Measurements from ENCODE around the gene FAM83B. TPM values are rescaled to one million over a fixed set of nuclear protein-coding genes. Genes with fewer than 3 reads are reported as not detected.

FAM83B gene
- total and polyA plus RNA-seq, 2 experiments from 2014 or later = not detected

DNA sequence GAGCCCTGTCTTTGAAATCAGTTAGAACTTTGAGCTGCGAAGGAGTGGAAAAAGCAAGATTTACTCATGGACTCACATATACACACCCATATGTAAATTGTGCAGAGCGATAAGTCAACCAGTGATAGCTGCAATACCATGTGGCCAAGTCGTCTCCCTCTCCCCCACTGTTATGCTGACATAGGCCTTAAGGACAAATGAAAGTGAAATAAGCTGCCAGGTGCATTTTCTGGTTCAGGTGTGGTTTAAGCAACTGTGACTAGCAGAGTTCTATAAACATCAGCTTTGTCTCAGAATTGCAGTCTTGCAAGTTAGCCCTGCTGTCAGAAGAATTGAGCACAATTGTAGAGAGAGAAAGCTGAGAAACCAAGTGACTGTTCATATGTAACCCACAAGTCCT lies 9.6 kb downstream of the FAM83B start:
- H3K9me2 ChIP-seq (ENCODE audit: insufficient read depth) = no peaks in the 10 kb centered on the region
- in situ Hi-C loops (cut with MboI) = no loop called here
- H3K4me2 ChIP-seq (ENCODE audit: unreplicated experiment) = no peak overlapping the region
- H3K79me2 ChIP-seq (ENCODE audit: insufficient read depth) = no peaks in the 10 kb centered on the region
- H3K4me1 ChIP-seq (ENCODE audit: insufficient read depth) = no peaks in the 10 kb centered on the region
- no peak overlapping the region for H3K27ac ChIP-seq
- no peak overlapping the region for H2AFZ ChIP-seq
- no peak for DNase-seq
- H3K4me3 ChIP-seq = no peak overlapping the region
- no peak overlapping the region for H3K9ac ChIP-seq
- no peaks in the 10 kb centered on the region for H3K9me3 ChIP-seq (ENCODE audit: low read depth)
- H3K27me3 ChIP-seq (replicated peaks; ENCODE audit: insufficient read depth) = no peaks in the 10 kb centered on the region; the same call in 1 of the 2 replicates
- 34 to 38% methylated on average over 3 of the region's 3 CpGs for WGBS, 2 experiments (ENCODE audit: low coverage in 1 of 2, low lambda C conversion rate in 2 of 2, missing lambda C conversion rate in 2 of 2)
- no peaks in the 10 kb centered on the region for H3K36me3 ChIP-seq (ENCODE audit: low read depth)
- H4K20me1 ChIP-seq (ENCODE audit: insufficient read depth) = no peaks in the 10 kb centered on the region
- TF ChIP-seq EZH2 (IDR thresholded peaks at IDR 0.05; ENCODE audit: insufficient read depth, poor library complexity, severe bottlenecking) (no peak), EZH2phosphoT487 (IDR thresholded peaks at IDR 0.05; ENCODE audit: insufficient read depth, low read depth) (no peak)
- no peaks in the 10 kb centered on the region for H3F3A ChIP-seq (ENCODE audit: insufficient read depth)

DNA sequence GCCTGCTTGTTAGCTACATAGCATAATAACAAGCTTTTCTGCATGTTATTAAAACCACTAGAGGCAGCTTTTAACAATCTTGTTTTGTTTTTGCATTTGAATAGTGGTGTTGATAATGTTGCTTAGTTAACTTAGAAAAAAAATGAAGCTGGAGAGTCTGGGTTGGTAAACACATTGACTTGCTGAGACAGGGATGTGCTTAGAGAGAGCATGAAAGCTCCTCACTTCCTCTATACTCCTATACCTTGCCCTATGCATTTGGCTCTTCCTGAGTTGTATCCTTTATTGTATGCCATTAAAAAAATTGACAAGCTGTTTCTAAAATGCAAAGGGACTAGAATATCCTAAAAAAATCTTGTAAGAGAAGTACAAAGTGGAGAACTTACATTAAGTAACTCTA lies 13.6 kb downstream of the FAM83B start:
- Histone ChIP-seq H3K9me2 (ENCODE audit: insufficient read depth) (no peaks in the 10 kb centered on the region), H3K4me1 (ENCODE audit: insufficient read depth) (no peaks in the 10 kb centered on the region), H3K4me3 (no peak overlapping the region), H3K27me3 (replicated peaks; ENCODE audit: insufficient read depth) (no peaks in the 10 kb centered on the region), H4K20me1 (ENCODE audit: insufficient read depth) (no peaks in the 10 kb centered on the region), H3K9ac (no peak overlapping the region), H3K4me2 (ENCODE audit: unreplicated experiment) (no peak overlapping the region), H3K9me3 (ENCODE audit: low read depth) (no peaks in the 10 kb centered on the region), H3K79me2 (ENCODE audit: insufficient read depth) (no peaks in the 10 kb centered on the region), H2AFZ (no peak overlapping the region), H3K36me3 (ENCODE audit: low read depth) (no peaks in the 10 kb centered on the region), H3K27ac (no peak overlapping the region), H3F3A (ENCODE audit: insufficient read depth) (no peaks in the 10 kb centered on the region)
- TF ChIP-seq EZH2phosphoT487 (IDR thresholded peaks at IDR 0.05; ENCODE audit: insufficient read depth, low read depth) (no peak), EZH2 (IDR thresholded peaks at IDR 0.05; ENCODE audit: insufficient read depth, poor library complexity, severe bottlenecking) (no peak)
- no peak for DNase-seq
- in situ Hi-C loops (cut with MboI) = no loop called here

DNA sequence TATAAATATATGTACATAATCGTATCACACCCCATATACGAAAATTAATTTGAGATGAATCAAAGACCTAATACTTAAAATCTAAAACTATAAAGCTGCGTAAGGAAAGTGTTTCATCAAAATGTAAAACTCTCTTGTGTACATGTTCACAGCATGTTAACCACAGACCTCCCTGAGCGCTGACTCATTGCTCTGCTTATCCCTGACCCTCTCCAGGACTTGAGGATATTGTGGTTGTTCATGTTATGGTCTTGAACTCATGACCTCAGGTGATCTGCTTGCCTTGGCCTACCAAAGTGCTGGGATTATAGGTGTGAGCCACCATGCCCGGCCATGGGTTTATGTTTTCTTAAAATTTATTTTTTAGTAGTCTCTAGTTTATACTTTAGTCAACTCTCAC lies 14.2 kb downstream of the FAM83B start:
- Histone ChIP-seq H3K36me3 (ENCODE audit: low read depth) (no peaks in the 10 kb centered on the region), H4K20me1 (ENCODE audit: insufficient read depth) (no peaks in the 10 kb centered on the region), H3K27ac (no peak overlapping the region), H3K4me3 (no peak overlapping the region), H2AFZ (no peak overlapping the region), H3K9ac (no peak overlapping the region), H3K9me3 (ENCODE audit: low read depth) (no peaks in the 10 kb centered on the region), H3K4me2 (ENCODE audit: unreplicated experiment) (no peak overlapping the region), H3K27me3 (replicated peaks; ENCODE audit: insufficient read depth) (no peaks in the 10 kb centered on the region; the same call in 1 of the 2 replicates), H3F3A (ENCODE audit: insufficient read depth) (no peaks in the 10 kb centered on the region), H3K9me2 (ENCODE audit: insufficient read depth) (no peaks in the 10 kb centered on the region), H3K79me2 (ENCODE audit: insufficient read depth) (no peaks in the 10 kb centered on the region), H3K4me1 (ENCODE audit: insufficient read depth) (no peaks in the 10 kb centered on the region)
- DNase-seq = no peak
- in situ Hi-C loops (cut with MboI) = no loop called here
- TF ChIP-seq EZH2phosphoT487 (IDR thresholded peaks at IDR 0.05; ENCODE audit: insufficient read depth, low read depth) (no peak), EZH2 (IDR thresholded peaks at IDR 0.05; ENCODE audit: insufficient read depth, poor library complexity, severe bottlenecking) (no peak)
- WGBS, 2 experiments (ENCODE audit: low coverage in 1 of 2, low lambda C conversion rate in 2 of 2, missing lambda C conversion rate in 2 of 2) = 32 to 33% methylated on average over 5 of the region's 5 CpGs

DNA sequence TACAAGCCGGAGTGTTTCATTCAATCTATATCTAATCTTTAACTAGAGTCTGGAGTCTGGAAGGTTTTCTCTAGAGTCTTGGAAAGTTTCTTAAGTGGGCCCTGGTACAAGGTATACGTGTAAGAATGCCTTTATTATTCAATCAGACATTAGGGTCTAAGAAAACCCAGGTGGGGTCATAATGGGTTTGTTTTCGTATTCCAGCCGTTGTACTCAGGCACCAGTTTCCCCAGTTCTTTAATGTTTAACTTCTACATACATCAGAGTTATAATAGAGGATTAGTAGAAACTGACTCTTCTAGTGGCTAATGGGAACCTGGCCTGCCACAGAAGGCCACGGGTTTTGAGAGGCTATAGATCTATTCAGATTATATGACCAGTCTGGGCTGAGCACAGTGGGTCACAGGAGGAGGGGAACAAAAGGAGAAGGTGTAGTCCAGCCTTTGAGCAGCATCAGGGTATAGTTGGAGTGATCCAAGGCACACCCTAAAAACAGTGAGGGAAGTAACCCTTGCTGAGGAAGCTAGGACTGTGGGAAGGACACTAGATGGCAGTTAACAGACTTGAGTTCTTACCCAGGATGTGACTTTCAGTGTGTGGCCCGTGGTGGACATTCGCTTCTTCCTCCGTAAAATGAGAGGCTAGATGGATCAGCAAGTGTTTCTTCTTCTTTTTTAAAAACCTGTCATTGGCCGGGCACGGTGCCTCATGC lies 15.5 kb downstream of the FAM83B start:
- DNase-seq = no peak
- Histone ChIP-seq H3F3A (ENCODE audit: insufficient read depth) (no peaks in the 10 kb centered on the region), H3K4me1 (ENCODE audit: insufficient read depth) (no peaks in the 10 kb centered on the region), H3K4me2 (ENCODE audit: unreplicated experiment) (no peak overlapping the region), H4K20me1 (ENCODE audit: insufficient read depth) (no peaks in the 10 kb centered on the region), H3K27ac (no peak overlapping the region), H3K9me2 (ENCODE audit: insufficient read depth) (no peaks in the 10 kb centered on the region), H3K79me2 (ENCODE audit: insufficient read depth) (no peaks in the 10 kb centered on the region), H3K9me3 (ENCODE audit: low read depth) (no peaks in the 10 kb centered on the region), H3K27me3 (replicated peaks; ENCODE audit: insufficient read depth) (no peaks in the 10 kb centered on the region; the same call in 1 of the 2 replicates), H2AFZ (no peak overlapping the region), H3K9ac (no peak overlapping the region), H3K36me3 (ENCODE audit: low read depth) (no peaks in the 10 kb centered on the region), H3K4me3 (no peak overlapping the region)
- in situ Hi-C loops (cut with MboI) = no loop called here
- WGBS, 2 experiments (ENCODE audit: low coverage in 1 of 2, low lambda C conversion rate in 2 of 2, missing lambda C conversion rate in 2 of 2) = 39 to 43% methylated on average over 10 of the region's 10 CpGs
- TF ChIP-seq EZH2phosphoT487 (IDR thresholded peaks at IDR 0.05; ENCODE audit: insufficient read depth, low read depth) = no peak
- TF ChIP-seq EZH2 (IDR thresholded peaks at IDR 0.05; ENCODE audit: insufficient read depth, poor library complexity, severe bottlenecking) = no peak
